COR-L47 (cell line): Measurements from ENCODE around the gene VAV2.

Experiments
- DNase-seq: peaks from one replicate; lab custom pipeline; 2025; lab: John Stamatoyannopoulos, UW

The VAV2 gene

GRCh38 chr9:133980864-133981588 is 11.1 kb downstream of the VAV2 start:
- DNase-seq = no peak

- DNase-seq = no peak
These were observed 11.9 kb downstream of the VAV2 start for GRCh38 chr9:133979921-133980863.

DNA sequence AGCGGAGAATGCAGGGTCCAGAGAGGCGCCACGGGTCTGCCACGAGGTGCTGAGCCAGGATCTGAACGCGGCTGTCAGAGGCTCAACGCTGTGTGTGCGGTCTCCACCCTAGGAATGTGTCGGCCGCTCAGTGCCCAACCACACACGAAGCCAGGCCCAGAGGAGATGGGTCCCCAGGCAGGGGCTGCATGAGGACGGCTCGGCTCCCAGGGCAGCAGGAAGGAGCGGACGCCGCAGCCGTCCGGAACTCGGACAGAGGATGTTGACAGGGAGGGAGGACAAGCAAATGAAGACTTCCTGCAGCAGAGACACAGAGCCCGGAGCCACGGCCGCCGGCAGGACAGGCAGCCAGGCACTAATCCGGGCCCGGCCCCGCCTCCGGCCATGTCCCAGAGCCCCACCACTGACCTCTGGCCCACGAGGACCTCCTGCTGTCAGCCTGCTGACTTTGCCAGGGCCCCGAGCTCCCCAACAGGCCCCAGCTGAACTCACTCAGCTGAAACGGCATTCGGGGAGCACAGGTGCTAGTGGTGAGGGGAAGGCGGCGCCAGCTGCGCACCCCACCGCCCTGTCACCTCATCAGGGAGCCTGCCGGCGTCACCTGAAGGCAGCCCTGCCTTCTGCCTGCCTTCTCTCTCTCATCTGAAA is 12.7 kb downstream of the VAV2 start:
- no peak for DNase-seq

DNA sequence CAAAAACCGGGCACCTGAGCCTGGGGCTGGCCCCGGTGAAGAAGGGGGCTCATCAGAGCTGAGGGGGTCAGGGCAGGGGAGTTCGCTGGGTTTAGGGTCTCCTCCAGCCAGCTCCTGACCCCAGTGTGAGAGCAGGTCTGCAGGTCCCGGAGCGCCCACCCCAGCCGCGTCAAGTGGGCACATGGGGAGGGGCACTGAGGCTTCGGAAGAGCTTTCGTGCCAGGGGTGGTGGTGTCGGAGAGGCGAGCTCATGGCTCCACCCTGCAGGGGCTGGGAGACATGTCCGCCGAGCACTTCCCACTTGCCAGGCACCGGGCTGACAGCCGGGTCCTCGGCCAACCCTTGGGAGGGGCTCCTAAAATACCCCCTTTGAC is 13.2 kb downstream of the VAV2 start:
- DNase-seq = no peak

GRCh38 chr9:133978226-133978898 is 13.8 kb downstream of the VAV2 start:
- DNase-seq = no peak

GRCh38 chr9:133977421-133978201 is 14.5 kb downstream of the VAV2 start:
- no peak for DNase-seq

- no peak for DNase-seq
These were observed 15.2 kb downstream of the VAV2 start for GRCh38 chr9:133976887-133977286.

DNA sequence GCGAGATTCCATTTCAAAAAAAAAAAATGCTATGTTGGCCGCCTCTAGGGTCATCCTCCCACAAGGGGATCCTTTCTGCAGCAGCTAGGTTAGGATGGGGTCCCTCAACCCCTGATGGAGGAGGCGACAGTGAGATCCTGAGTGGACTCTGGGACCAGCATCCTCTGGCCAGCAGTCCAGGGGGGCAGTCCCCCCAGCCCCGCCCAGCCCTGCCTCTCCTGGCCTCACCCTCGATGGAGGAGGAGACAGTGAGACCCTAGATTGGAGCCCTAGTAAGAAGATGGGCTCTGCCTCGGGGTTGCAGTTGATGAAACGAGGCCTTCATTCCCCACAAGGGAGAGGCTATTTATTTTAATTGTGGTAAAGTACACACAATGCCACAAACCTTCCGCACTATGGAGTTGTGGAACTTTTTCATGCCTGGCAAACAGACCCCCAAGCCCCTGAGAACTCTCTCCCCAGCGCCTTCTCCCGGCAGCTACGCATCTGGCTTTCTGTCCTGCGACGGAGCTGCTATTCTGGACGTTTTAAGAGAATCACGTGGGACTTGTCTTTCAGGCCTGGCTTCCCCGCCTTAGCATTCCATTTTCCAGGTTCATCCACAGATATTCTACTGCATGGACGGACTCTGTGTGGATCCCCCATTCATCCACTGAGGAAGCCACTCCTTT is 15.8 kb downstream of the VAV2 start:
- no peak for DNase-seq

DNA sequence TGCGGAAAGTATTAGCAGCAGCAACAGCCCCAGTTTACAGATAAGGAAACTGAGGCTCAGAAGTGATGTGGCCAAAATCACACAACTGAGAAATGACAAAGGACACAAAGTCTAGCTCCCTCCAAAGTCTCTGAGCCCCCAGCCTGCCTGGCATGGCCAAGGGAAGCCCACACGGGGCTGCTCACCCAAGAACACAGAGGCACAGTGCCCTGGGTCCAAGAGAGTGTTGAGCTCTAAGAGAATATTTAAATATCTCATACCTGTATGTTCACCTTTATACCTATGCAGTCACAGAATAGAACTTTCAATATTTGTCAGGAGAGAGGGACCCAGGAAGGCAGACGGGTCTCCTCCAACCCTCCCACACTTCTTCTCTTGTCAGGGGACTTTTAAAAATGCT is 16.6 kb downstream of the VAV2 start:
- no peak for DNase-seq

DNA sequence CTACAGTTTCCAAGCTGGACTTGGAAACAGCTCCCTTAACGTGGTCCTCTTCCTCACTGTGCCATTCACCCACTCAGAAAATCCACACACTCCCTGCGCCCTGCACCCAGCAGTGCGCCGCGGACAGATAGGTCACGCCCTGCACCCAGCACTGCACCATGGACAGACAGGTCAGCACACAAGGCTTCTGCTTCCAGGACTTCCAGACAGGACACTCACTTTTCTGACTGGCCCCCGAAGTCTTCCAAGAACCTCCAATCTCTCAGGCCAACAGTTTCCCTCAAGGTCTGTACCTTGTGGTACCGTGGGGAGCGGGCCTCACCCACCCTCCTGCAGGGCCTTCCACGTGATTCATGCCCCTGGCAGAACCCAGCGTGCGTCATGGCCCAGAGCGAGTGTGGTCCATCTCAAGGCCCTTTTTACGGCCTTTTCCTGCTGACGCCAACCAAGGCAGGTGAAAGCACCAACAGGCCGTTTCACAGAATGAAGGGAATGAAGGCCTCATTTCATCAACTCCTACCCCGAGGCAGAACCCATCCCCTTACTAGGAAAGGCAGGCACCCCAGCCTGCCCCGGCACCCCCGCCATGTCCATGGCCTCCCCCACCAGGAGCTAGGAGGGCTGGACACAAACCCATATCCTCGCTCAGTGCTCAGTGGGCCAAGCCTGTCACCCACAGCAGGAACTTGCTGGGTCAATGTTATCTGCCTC is 17.3 kb downstream of the VAV2 start:
- no peak for DNase-seq

DNA sequence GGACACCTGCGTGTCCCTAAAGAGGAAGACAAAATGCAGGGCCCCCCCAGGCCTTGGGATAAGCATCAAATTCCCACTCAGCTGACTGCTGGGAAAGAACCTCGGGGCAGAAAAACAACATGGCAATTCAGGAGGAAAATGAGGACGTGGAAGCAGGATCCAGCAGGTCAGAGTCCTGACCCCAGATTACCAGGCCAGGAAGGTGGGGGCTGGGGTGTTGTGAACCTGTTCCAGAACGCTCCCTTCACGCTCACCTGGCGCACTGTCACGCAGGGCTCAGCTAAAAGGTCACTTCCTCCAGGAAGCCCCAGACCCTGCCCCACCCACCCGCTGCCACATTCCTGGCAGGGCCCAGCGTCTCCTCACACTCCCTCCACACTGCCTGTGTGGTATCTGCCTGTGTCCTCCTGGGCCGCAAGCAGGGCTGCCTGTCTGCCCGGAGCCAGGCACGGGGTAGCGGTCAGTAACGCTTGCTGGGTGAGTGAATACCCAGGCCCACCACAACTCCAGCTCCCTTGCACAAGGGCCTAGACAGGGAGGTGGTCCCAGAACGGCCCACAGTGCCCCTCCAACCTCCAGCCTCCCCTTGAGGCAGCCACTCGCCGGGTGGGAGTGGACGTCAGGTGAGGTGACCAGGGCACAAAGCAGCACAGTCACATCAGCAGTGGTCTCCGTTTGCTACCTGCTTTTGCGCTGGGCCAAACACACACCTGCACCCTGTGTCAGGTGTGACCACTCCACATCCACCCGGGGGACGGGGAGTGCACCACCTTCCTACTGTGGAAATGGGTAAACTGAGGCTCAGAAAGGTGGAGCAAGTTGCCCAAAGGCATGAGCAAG is 18.1 kb downstream of the VAV2 start:
- DNase-seq = no peak

DNA sequence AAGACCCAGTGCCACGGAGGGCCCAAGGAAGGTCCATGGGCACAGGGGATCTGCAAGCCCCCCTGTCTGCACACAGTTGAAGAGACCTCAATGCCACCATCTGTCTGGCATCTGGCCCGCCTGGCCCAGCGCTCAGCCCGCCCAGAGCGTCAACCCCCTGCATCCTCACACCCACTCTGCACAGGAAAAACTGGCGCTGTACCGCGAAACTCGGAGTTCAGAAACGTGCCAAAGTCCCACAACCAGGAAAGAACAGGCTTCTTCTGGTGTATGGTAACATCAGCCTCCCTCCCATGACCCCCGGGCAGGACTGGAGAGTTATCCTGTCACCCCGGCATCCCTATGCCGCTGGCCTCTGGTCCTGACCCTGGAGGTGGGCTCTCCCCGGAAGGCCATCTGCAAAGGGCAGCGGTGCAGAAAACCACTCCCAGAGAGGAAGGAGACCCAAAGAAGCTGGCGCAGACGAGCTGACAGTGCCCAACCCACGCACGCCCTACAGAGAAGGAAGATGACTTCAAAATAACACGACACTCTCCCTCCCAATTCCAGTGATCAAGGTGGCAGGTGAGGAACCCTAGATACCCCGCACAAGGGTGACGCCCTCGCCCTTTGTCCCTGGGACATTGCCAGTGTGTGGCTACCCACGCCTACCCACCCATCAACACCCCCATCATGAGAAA is 18.9 kb downstream of the VAV2 start:
- DNase-seq = no peak

- no peak for DNase-seq
These were observed 19.9 kb downstream of the VAV2 start for GRCh38 chr9:133971981-133972941.

- DNase-seq = no peak
These were observed 20.8 kb downstream of the VAV2 start for GRCh38 chr9:133971121-133971951.

- DNase-seq = no peak
These were observed 21.5 kb downstream of the VAV2 start for GRCh38 chr9:133970581-133971058.
